GM12878 (cell line): ENCODE data around the gene UBE2O. TPM values are rescaled to one million over a fixed set of nuclear protein-coding genes. Genes with fewer than 3 reads are reported as not detected.
A peak's percentile ranks its signal among the peaks of the same experiment; 100 is the strongest.

Source experiments
- ATF3 ChIP-seq: IDR thresholded peaks from 2 replicates; pipeline ENCODE4 v1.6.1; 2011; ENCODE audit warnings: low read depth, mild to moderate bottlenecking, low read length, moderate library complexity, borderline replicate concordance; ENCODE audit errors: extremely low read depth
- BCL11A ChIP-seq: IDR thresholded peaks from 2 replicates; pipeline ENCODE4 v1.6.1; 2011; ENCODE audit warnings: low read depth, low read length
- BHLHE40 ChIP-seq, 2 experiments: fragments of 450-650 bp in 1 of 2; IDR thresholded peaks; 2 replicates each; pipeline ENCODE4 v1.6.1; 2011 to 2017; ENCODE audit warnings: low read depth in 2 of 2, borderline replicate concordance in 1 of 2, improper control_type of control experiment in 1 of 2, low read length in 1 of 2, mild to moderate bottlenecking in 1 of 2
- CBX3 ChIP-seq: fragments of 200-600 bp; sonication (generic); IDR thresholded peaks from 2 replicates; pipeline ENCODE4 v1.6.1; 2016; ENCODE audit warnings: low read depth, borderline replicate concordance
- CUX1 ChIP-seq: IDR thresholded peaks from 2 replicates; pipeline ENCODE4 v1.6.1; 2012; ENCODE audit warnings: improper control_type of control experiment, low read depth, low read length; ENCODE audit not compliant: insufficient replicate concordance
- E4F1 ChIP-seq: fragments of 450-650 bp; IDR thresholded peaks from 2 replicates; pipeline ENCODE4 v1.6.1; 2018; ENCODE audit warnings: borderline replicate concordance, mild to moderate bottlenecking; ENCODE audit not compliant: partially characterized antibody
- KAT2A ChIP-seq: conservative IDR thresholded peaks from 2 replicates; pipeline ENCODE4 v1.6.1; 2011; ENCODE audit warnings: low read depth, low read length; ENCODE audit not compliant: control insufficient read depth
- MYC ChIP-seq: IDR thresholded peaks from 2 replicates; pipeline ENCODE4 v1.6.1; 2011; ENCODE audit warnings: mild to moderate bottlenecking, low read length, moderate library complexity, inconsistent platforms; ENCODE audit not compliant: insufficient read depth, insufficient replicate concordance, insufficient read length, severe bottlenecking
- NR2F1 ChIP-seq: fragments of 450-650 bp; conservative IDR thresholded peaks from 2 replicates; pipeline ENCODE4 v1.6.1; 2017; ENCODE audit warnings: mild to moderate bottlenecking
- USF2 ChIP-seq: IDR thresholded peaks from 2 replicates; pipeline ENCODE4 v1.6.1; 2011; ENCODE audit warnings: low read depth, low read length, improper control_type of control experiment, borderline replicate concordance
- WRNIP1 ChIP-seq: IDR thresholded peaks from 2 replicates; pipeline ENCODE4 v1.6.1; 2011; ENCODE audit warnings: low read depth, low read length, improper control_type of control experiment, borderline replicate concordance
- ZBTB11 ChIP-seq: fragments of 450-650 bp; formaldehyde crosslinking; IDR thresholded peaks from 2 replicates; pipeline ENCODE4 v1.5.0; 2022; ENCODE audit warnings: mild to moderate bottlenecking, missing genetic modification characterization
- polyA plus RNA-seq, 11 experiments: library from polyadenylated mRNA; depleted of rRNA in 4 of 11; unstranded in 6 of 11; stranded (reverse) in 5 of 11; fragments of >200 nt; fragmentation: Nextera tagmentation in 4 of 11; fragmentation: Illumina TruSeq in 1 of 11; extraction: Ambion mirVana in 4 of 11; extraction: Trizol in 1 of 11; gene quantifications; 1 replicate in 1 of 11; 2 replicates in 10 of 11; pipeline versions ENCODE4 v1.2.1 to v1.2.3, GENCODE V29; 2011 to 2016; ENCODE audit warnings: inconsistent platforms in 2 of 11, missing spikeins in 2 of 11, low read depth in 1 of 11
- total RNA-seq, 4 experiments: library from RNA; depleted of rRNA in 3 of 4; stranded (reverse); fragments of >200 nt in 3 of 4; fragmentation: Illumina TruSeq in 1 of 4; extraction: Trizol in 1 of 4; gene quantifications; 2 replicates each; pipeline versions ENCODE4 v1.2.1 to v1.2.3, GENCODE V29; 2013 to 2021
- TF ChIP-seq, protein P1 (sequence below): fragments of 450-650 bp; IDR thresholded peaks from 2 replicates; pipeline ENCODE4 v1.6.1; 2016; ENCODE audit warnings: mild to moderate bottlenecking

UBE2O gene
- total and polyA plus RNA-seq, 10 of the 15 experiments (the other 5 are each of a cell fraction or from before 2014, with no cell fraction given) = 2.1 to 39.0 (median 14.1) TPM

GRCh38 chr17:76452660-76453430 is at the start of gene UBE2O (continued):
- no peak for TF ChIP-seq WRNIP1
- no peak for TF ChIP-seq MYC
- TF ChIP-seq, protein P1, sequence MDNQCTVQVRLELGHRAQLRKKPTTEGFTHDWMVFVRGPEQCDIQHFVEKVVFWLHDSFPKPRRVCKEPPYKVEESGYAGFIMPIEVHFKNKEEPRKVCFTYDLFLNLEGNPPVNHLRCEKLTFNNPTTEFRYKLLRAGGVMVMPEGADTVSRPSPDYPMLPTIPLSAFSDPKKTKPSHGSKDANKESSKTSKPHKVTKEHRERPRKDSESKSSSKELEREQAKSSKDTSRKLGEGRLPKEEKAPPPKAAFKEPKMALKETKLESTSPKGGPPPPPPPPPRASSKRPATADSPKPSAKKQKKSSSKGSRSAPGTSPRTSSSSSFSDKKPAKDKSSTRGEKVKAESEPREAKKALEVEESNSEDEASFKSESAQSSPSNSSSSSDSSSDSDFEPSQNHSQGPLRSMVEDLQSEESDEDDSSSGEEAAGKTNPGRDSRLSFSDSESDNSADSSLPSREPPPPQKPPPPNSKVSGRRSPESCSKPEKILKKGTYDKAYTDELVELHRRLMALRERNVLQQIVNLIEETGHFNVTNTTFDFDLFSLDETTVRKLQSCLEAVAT = no peak
- peak in 1 of 2 experiments; percentile 62; a peak in 2 of 4 replicates for TF ChIP-seq BHLHE40 (IDR thresholded peaks at IDR 0.05; ENCODE audit: borderline replicate concordance in 1 of 2, low read depth in 2 of 2, low read length in 1 of 2)
- TF ChIP-seq KAT2A = no peak
- no peak for TF ChIP-seq E4F1
- TF ChIP-seq BCL11A = no peak
- no peak for TF ChIP-seq CBX3
- TF ChIP-seq ATF3 = no peak
- TF ChIP-seq USF2 = no peak
- no peak; the same call in 1 of the 2 replicates for TF ChIP-seq NR2F1
- no peak for TF ChIP-seq ZBTB11
- no peak for TF ChIP-seq CUX1
